Stimulated activated CD4-positive, alpha-beta T cell treated with anti-CD3 and anti-CD28 coated beads, Interleukin-1b, Interleukin-23, amount 100 ng/mL, for 48 hours (primary cell): ENCODE measurements around the gene NCKAP1.
"Not testable (repeated sequence)": the region's sequence is repeated elsewhere in the genome, so short reads cannot be mapped to it uniquely, and the experiment has no call there.

ENCODE experiments used
- DNase-seq: peaks from one replicate; pipeline ENCODE4 v3.0.0-alpha.2; 2020

The NCKAP1 gene

GRCh38 chr2:183038341-183039300, at the start of gene NCKAP1:
Gene NCKAP1 (minus strand): TSS chr2:183038457. CDS start chr2:183038099, 358 bp downstream.
- peak; percentile 85 for DNase-seq

- no peak for DNase-seq
Measured at GRCh38 chr2:183081911-183082310, 43.7 kb upstream of the NCKAP1 start.

GRCh38 chr2:183079139-183079775, 41.0 kb upstream of the NCKAP1 start:
- DNase-seq, result no peak

GRCh38 chr2:183078464-183079138, 40.3 kb upstream of the NCKAP1 start, which contains the start of gene DUSP19:
Gene DUSP19 (plus strand): TSS chr2:183078747. CDS start chr2:183078934, 187 bp downstream.
- peak; percentile 83 for DNase-seq

GRCh38 chr2:183078163-183078463, 39.9 kb upstream of the NCKAP1 start:
- no peak for DNase-seq

GRCh38 chr2:183072177-183072576, 33.9 kb upstream of the NCKAP1 start:
- DNase-seq, result no peak

GRCh38 chr2:183070942-183071844, 32.9 kb upstream of the NCKAP1 start:
- DNase-seq, result no peak

GRCh38 chr2:183069174-183069573, 30.9 kb upstream of the NCKAP1 start:
- no peak for DNase-seq

- no peak for DNase-seq
Measured at GRCh38 chr2:183068561-183068960, 30.3 kb upstream of the NCKAP1 start.

GRCh38 chr2:183063083-183063482, 24.8 kb upstream of the NCKAP1 start:
- DNase-seq, result no peak

GRCh38 chr2:183060571-183061231, 22.4 kb upstream of the NCKAP1 start:
- DNase-seq, result no peak

GRCh38 chr2:183059561-183059960, 21.3 kb upstream of the NCKAP1 start:
- DNase-seq, result no peak

GRCh38 chr2:183057333-183057985, 19.2 kb upstream of the NCKAP1 start:
- no peak for DNase-seq

GRCh38 chr2:183049420-183049819, 11.2 kb upstream of the NCKAP1 start:
- no peak for DNase-seq

GRCh38 chr2:183047486-183048125, 9.3 kb upstream of the NCKAP1 start:
- DNase-seq, result not testable (repeated sequence)

- DNase-seq, result not testable (repeated sequence)
Measured at GRCh38 chr2:183043580-183043979, 5.3 kb upstream of the NCKAP1 start.

GRCh38 chr2:183040604-183041003, 2.3 kb upstream of the NCKAP1 start:
- DNase-seq, result no peak

- DNase-seq, result peak; percentile 41
Measured at GRCh38 chr2:183037553-183038340, 510 bp downstream of the NCKAP1 start.

- no peak for DNase-seq
Measured at GRCh38 chr2:183037074-183037552, 1.1 kb downstream of the NCKAP1 start.
